Type B pancreatic cell (in vitro differentiated cells): ENCODE data around the gene IRF2BP1. TPM values are rescaled to one million over a fixed set of nuclear protein-coding genes. Genes with fewer than 3 reads are reported as not detected.

Experiments used
- DNase-seq: peaks from one replicate; pipeline ENCODE4 v3.0.0; 2021; ENCODE audit warnings: mixed read lengths; ENCODE audit not compliant: unreplicated experiment; ENCODE audit errors: extremely low spot score
- H3K27ac Mint-ChIP-seq: 2 replicates; pipeline ENCODE4 v1.8.0; 2021; ENCODE audit warnings: mild to moderate bottlenecking, mixed read lengths
- H3K27me3 Mint-ChIP-seq: 2 replicates; pipeline ENCODE4 v1.8.0; 2021; ENCODE audit warnings: mixed read lengths
- H3K36me3 Mint-ChIP-seq: 2 replicates; pipeline ENCODE4 v1.8.0; 2021; ENCODE audit warnings: mixed read lengths
- H3K4me1 Mint-ChIP-seq: one replicate; pipeline ENCODE4 v1.8.0; 2021; ENCODE audit warnings: mixed read lengths; ENCODE audit not compliant: unreplicated experiment
- H3K4me3 Mint-ChIP-seq: 2 replicates; pipeline ENCODE4 v1.8.0; 2021; ENCODE audit warnings: mild to moderate bottlenecking, mixed read lengths
- H3K9me3 Mint-ChIP-seq: 2 replicates; pipeline ENCODE4 v1.8.0; 2021; ENCODE audit warnings: mixed read lengths
- CTCF ChIP-seq: fragments of 200-600 bp; sonication (generic); conservative IDR thresholded peaks from 2 replicates; pipeline ENCODE4 v1.5.0; 2021; ENCODE audit warnings: antibody characterized with exemption, mild to moderate bottlenecking
- total RNA-seq: library from RNA; stranded (reverse); gene quantifications from 2 replicates; pipeline ENCODE4 v1.2.1, GENCODE V29; 2021; ENCODE audit warnings: low replicate concordance

The IRF2BP1 gene
- total RNA-seq, 1 donor from 2014 or later, result 32.2 TPM

GRCh38 chr19:45929247-45929646 lies 43.3 kb upstream of the IRF2BP1 start:
- Mint-ChIP-seq H3K4me1 (peaks cover 4% of the 10 kb centered on the region), H3K4me3 (no peak overlapping the region), H3K9me3 (no peaks in the 10 kb centered on the region), H3K27ac (no peak overlapping the region), H3K36me3 (no peaks in the 10 kb centered on the region), H3K27me3 (peaks cover 42% of the 10 kb centered on the region)
- TF ChIP-seq CTCF, result no peak
- DNase-seq, result no peak

GRCh38 chr19:45927565-45928261 lies 41.8 kb upstream of the IRF2BP1 start:
- H3K4me3 Mint-ChIP-seq, result peak overlapping the region; percentile 40
- H3K27me3 Mint-ChIP-seq, result peaks cover 34% of the 10 kb centered on the region
- no peaks in the 10 kb centered on the region for H3K36me3 Mint-ChIP-seq
- no peaks in the 10 kb centered on the region for H3K9me3 Mint-ChIP-seq
- TF ChIP-seq CTCF, result peak; percentile 26
- H3K4me1 Mint-ChIP-seq, result peaks cover 4% of the 10 kb centered on the region
- H3K27ac Mint-ChIP-seq, result peak overlapping the region; percentile 17
- peak; percentile 88 for DNase-seq

GRCh38 chr19:45924891-45925447 lies 39.0 kb upstream of the IRF2BP1 start:
- H3K4me3 Mint-ChIP-seq, result no peak overlapping the region
- H3K9me3 Mint-ChIP-seq, result no peaks in the 10 kb centered on the region
- TF ChIP-seq CTCF, result no peak
- no peaks in the 10 kb centered on the region for H3K36me3 Mint-ChIP-seq
- DNase-seq, result no peak
- peaks cover 4% of the 10 kb centered on the region for H3K4me1 Mint-ChIP-seq
- no peak overlapping the region for H3K27ac Mint-ChIP-seq
- peaks cover 28% of the 10 kb centered on the region for H3K27me3 Mint-ChIP-seq

GRCh38 chr19:45922281-45922680 lies 36.3 kb upstream of the IRF2BP1 start:
- Mint-ChIP-seq H3K27me3 (peaks cover 31% of the 10 kb centered on the region), H3K9me3 (no peaks in the 10 kb centered on the region), H3K4me3 (no peak overlapping the region), H3K4me1 (no peaks in the 10 kb centered on the region), H3K36me3 (no peaks in the 10 kb centered on the region), H3K27ac (no peak overlapping the region)
- peak; percentile 62 for TF ChIP-seq CTCF
- DNase-seq, result no peak

- Mint-ChIP-seq H3K4me3 (no peak overlapping the region), H3K4me1 (no peaks in the 10 kb centered on the region), H3K36me3 (no peaks in the 10 kb centered on the region), H3K27ac (no peak overlapping the region), H3K27me3 (peaks cover 30% of the 10 kb centered on the region), H3K9me3 (no peaks in the 10 kb centered on the region)
- DNase-seq, result no peak
- no peak for TF ChIP-seq CTCF
Observed at GRCh38 chr19:45920458-45920857, 34.5 kb upstream of the IRF2BP1 start.
